Keratinocyte (primary cell): ENCODE data around the gene SNPH.

Source experiments
- CTCF ChIP-seq, 3 experiments: IDR thresholded peaks in 1 of 3; conservative IDR thresholded peaks in 1 of 3; optimal IDR thresholded peaks in 1 of 3; 2 replicates in 2 of 3; 3 replicates in 1 of 3; pipeline versions ENCODE3 to v1.5.1; 2011; ENCODE audit warnings: low read length in 3 of 3, mild to moderate bottlenecking in 3 of 3, moderate library complexity in 2 of 3, control low read depth in 1 of 3, inconsistent platforms in 1 of 3; ENCODE audit not compliant: insufficient read depth in 2 of 3; ENCODE audit errors: extremely low read depth in 1 of 3
- EZH2 ChIP-seq: IDR thresholded peaks from one replicate; pipeline ENCODE4 v1.6.1; 2012; ENCODE audit warnings: inconsistent platforms, mild to moderate bottlenecking, low read length, moderate library complexity

- TF ChIP-seq CTCF (optimal IDR thresholded peaks at IDR 0.05 in 1 of 3, IDR thresholded peaks at IDR 0.05 in 1 of 3, conservative IDR thresholded peaks at IDR 0.05 in 1 of 3; ENCODE audit: extremely low read depth in 1 of 3, insufficient read depth in 2 of 3, low read length in 3 of 3): no peak
- TF ChIP-seq EZH2: no peak
Measured at GRCh38 chr20:1254254-1254653, 11.8 kb upstream of the SNPH start.
